PFSK-1 (cell line): ENCODE measurements around the gene COPA.

ENCODE experiments used
- FOXP2 ChIP-seq: optimal IDR thresholded peaks from 2 replicates; pipeline ENCODE3; 2011; ENCODE audit warnings: borderline replicate concordance, control low read depth, inconsistent platforms; ENCODE audit not compliant: insufficient read depth; ENCODE audit errors: extremely low read length, extremely low read depth
- POLR2AphosphoS5 ChIP-seq: IDR thresholded peaks from 2 replicates; pipeline ENCODE4 v1.6.1; 2012; ENCODE audit warnings: low read depth, mild to moderate bottlenecking, control low read depth, low read length, moderate library complexity
- REST ChIP-seq, 2 experiments: IDR thresholded peaks; 2 replicates each; pipeline versions ENCODE4 v1.6.1 to v1.8.0; 2011 to 2012; ENCODE audit warnings: low read depth in 2 of 2, low read length in 2 of 2, control low read depth in 1 of 2, inconsistent platforms in 1 of 2, mild to moderate bottlenecking in 1 of 2, moderate library complexity in 1 of 2; ENCODE audit not compliant: insufficient read depth in 1 of 2
- SIN3A ChIP-seq: IDR thresholded peaks from 2 replicates; pipeline ENCODE4 v1.6.1; 2012; ENCODE audit warnings: mild to moderate bottlenecking, low read length, moderate library complexity, borderline replicate concordance; ENCODE audit not compliant: insufficient read depth
- TAF1 ChIP-seq: IDR thresholded peaks from 2 replicates; pipeline ENCODE4 v1.6.1; 2012; ENCODE audit warnings: low read length, control low read depth, borderline replicate concordance; ENCODE audit not compliant: insufficient read depth

The COPA gene

DNA sequence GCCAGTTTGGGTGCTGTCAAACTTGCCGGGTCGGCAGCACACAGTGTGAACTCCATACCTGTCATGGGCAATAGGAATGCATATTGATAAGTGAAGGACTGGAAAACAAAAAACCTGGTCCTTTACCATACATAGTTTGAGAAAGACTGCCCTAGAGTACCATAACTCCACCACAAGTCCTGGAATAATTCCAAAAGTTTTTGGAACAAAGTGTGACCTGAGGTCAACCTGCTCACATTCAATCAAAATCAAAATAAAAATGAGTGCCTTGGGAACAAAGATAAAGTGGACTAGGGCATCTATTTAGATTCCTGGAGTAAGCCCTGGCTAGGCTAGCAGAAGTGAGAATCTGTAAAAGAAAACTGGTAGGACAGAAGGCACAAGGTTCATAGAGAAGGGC lies 65.7 kb downstream of the COPA start:
- TF ChIP-seq REST (IDR thresholded peaks at IDR 0.05; ENCODE audit: insufficient read depth in 1 of 2, low read depth in 2 of 2, low read length in 2 of 2) (no peak), POLR2AphosphoS5 (no peak), SIN3A (no peak)

- TF ChIP-seq SIN3A (no peak), FOXP2 (no peak), REST (IDR thresholded peaks at IDR 0.05; ENCODE audit: insufficient read depth in 1 of 2, low read depth in 2 of 2, low read length in 2 of 2) (no peak), TAF1 (no peak), POLR2AphosphoS5 (no peak)
These were observed 72.0 kb downstream of the COPA start for GRCh38 chr1:160271025-160271424.

DNA sequence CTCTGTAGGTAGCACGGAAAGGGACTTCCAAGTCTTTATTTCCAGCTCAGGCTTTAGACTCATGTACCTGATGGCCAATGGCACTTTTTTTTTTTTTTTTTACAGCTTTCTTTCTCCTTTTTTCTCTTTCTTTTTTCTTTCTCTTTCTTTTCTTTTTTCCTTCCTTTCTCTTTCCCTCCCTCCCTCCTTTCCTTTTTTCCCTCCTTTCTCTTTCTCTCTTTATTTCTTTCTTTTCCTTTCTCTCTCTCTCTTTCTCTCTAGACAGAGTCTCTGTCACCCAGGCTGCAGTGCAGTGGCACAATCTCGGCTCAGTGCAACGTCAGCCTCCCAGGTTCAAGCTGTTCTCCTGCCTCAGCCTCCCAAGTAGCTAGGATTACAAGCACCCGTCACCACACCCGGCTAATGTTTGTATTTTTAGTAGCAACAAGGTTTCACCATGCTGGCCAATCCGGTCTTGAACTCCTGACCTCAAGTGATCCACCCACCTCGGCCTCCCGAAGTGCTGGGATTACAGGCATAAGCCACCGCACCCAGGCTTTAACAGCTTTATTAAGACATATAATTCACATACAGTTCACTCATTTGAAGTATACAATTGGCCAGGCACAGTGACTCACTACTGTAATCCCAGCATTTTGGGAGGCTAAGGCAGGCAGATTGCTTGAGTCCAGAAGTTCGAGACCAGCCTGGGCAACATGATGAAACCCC lies 75.6 kb downstream of the COPA start:
- TF ChIP-seq TAF1 (no peak), SIN3A (no peak), POLR2AphosphoS5 (no peak), REST (IDR thresholded peaks at IDR 0.05; ENCODE audit: insufficient read depth in 1 of 2, low read depth in 2 of 2, low read length in 2 of 2) (no peak), FOXP2 (no peak)

GRCh38 chr1:160264795-160265307 lies 78.2 kb downstream of the COPA start:
- TF ChIP-seq REST (IDR thresholded peaks at IDR 0.05; ENCODE audit: insufficient read depth in 1 of 2, low read depth in 2 of 2, low read length in 2 of 2) (no peak), TAF1 (no peak), FOXP2 (no peak), POLR2AphosphoS5 (no peak), SIN3A (no peak)
